Prostate gland (tissue), 2 donors: ENCODE measurements around the gene ABTB1.

Experiments used
- CTCF ChIP-seq, 4 experiments: fragments of 200-600 bp in 2 of 4; fragments of 450-650 bp in 2 of 4; sonication (generic) in 2 of 4; IDR thresholded peaks; 1 replicate in 3 of 4; 2 replicates in 1 of 4; pipeline ENCODE4 v1.5.1; 2016 to 2019; ENCODE audit warnings: antibody characterized with exemption in 4 of 4, mild to moderate bottlenecking in 2 of 4, moderate library complexity in 2 of 4
- POLR2A ChIP-seq: fragments of 450-650 bp; IDR thresholded peaks from one replicate; pipeline ENCODE4 v1.6.1; 2016; ENCODE audit warnings: antibody characterized with exemption, mild to moderate bottlenecking

GRCh38 chr3:127670229-127670559 lies 2.6 kb upstream of the ABTB1 start:
- TF ChIP-seq CTCF (IDR thresholded peaks at IDR 0.05) (no peak), POLR2A (no peak)
